Upper lobe of left lung (tissue), 4 donors: ENCODE results near the gene BRIP1.

ENCODE experiments used
- POLR2AphosphoS5 ChIP-seq, 2 donors: sonication (generic); formaldehyde crosslinking; IDR thresholded peaks; one replicate each; pipeline ENCODE4 v1.5.1; 2017; ENCODE audit warnings: antibody characterized with exemption in 2 of 2
- TF ChIP-seq, protein P1 (sequence below), 6 experiments: fragments of 450-650 bp in 4 of 6; fragments of 200-600 bp in 2 of 6; sonication (generic) in 2 of 6; IDR thresholded peaks; one replicate each; pipeline ENCODE4 v1.5.1; 2016 to 2019; ENCODE audit warnings: antibody characterized with exemption in 6 of 6

DNA sequence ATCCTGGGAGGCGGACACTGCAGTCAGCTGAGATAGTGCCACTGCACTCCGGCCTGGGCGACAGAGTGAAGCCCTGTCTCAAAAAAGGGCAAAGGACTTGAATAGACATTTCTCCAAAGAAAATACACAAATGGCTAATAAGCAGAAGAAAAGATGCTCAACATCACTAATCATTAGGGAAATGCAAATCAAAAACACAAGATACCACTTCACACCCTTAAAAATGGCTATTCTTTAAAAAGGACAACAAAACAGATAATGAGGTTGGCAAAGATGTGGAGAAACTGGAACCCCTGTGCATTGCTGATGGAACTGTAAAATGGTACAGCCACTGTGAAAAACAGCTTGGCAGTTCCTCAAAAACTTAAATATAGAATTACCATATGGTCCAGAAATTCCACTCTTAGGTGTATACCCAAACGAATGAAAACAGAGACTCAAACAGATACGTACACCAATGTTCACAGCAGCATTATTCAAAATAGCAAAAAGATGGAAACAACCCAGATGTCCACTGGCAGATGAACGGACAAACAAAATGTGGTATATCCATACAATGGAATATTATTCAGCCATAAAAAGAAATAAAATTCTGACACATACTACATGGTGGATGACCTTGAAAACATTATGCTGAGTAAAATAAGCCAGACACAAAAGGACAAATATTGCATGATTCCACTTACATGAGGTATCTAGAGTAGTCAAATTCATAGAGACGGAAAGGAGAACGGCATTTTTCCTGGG is 35.5 kb downstream of the BRIP1 start:
- no peak for TF ChIP-seq POLR2AphosphoS5 (IDR thresholded peaks at IDR 0.05)
- TF ChIP-seq, protein P1, sequence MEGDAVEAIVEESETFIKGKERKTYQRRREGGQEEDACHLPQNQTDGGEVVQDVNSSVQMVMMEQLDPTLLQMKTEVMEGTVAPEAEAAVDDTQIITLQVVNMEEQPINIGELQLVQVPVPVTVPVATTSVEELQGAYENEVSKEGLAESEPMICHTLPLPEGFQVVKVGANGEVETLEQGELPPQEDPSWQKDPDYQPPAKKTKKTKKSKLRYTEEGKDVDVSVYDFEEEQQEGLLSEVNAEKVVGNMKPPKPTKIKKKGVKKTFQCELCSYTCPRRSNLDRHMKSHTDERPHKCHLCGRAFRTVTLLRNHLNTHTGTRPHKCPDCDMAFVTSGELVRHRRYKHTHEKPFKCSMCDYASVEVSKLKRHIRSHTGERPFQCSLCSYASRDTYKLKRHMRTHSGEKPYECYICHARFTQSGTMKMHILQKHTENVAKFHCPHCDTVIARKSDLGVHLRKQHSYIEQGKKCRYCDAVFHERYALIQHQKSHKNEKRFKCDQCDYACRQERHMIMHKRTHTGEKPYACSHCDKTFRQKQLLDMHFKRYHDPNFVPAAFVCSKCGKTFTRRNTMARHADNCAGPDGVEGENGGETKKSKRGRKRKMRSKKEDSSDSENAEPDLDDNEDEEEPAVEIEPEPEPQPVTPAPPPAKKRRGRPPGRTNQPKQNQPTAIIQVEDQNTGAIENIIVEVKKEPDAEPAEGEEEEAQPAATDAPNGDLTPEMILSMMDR (IDR thresholded peaks at IDR 0.05): no peak
